ENCODE data around the gene CFAP77.

CFAP77 gene

GRCh38 chr9:132487980-132488535 lies 78.0 kb downstream of the CFAP77 start:
- no peak overlapping the region for H3K4me3 ChIP-seq (ENCODE audit: low read length)
- TF ChIP-seq CTCF (conservative IDR thresholded peaks at IDR 0.05; ENCODE audit: low read length): no peak
- DNase-seq (ENCODE audit: low read depth): no peak

GRCh38 chr9:132488626-132489025 lies 78.6 kb downstream of the CFAP77 start:
- no peak overlapping the region for H3K4me3 ChIP-seq (ENCODE audit: low read length)
- DNase-seq (ENCODE audit: low read depth): no peak
- no peak for TF ChIP-seq CTCF (conservative IDR thresholded peaks at IDR 0.05; ENCODE audit: low read length)

GRCh38 chr9:132489536-132489935 lies 79.5 kb downstream of the CFAP77 start:
- DNase-seq (ENCODE audit: low read depth): no peak
- no peak overlapping the region for H3K4me3 ChIP-seq (ENCODE audit: low read length)
- no peak for TF ChIP-seq CTCF (conservative IDR thresholded peaks at IDR 0.05; ENCODE audit: low read length)

GRCh38 chr9:132494857-132495256 lies 84.8 kb downstream of the CFAP77 start:
- H3K4me3 ChIP-seq (ENCODE audit: low read length): no peak overlapping the region
- TF ChIP-seq CTCF (conservative IDR thresholded peaks at IDR 0.05; ENCODE audit: low read length): no peak
- no peak for DNase-seq (ENCODE audit: low read depth)

GRCh38 chr9:132497731-132498130 lies 87.7 kb downstream of the CFAP77 start:
- no peak for TF ChIP-seq CTCF (conservative IDR thresholded peaks at IDR 0.05; ENCODE audit: low read length)
- H3K4me3 ChIP-seq (ENCODE audit: low read length): no peak overlapping the region
- DNase-seq (ENCODE audit: low read depth): no peak

- no peak for DNase-seq (ENCODE audit: low read depth)
- TF ChIP-seq CTCF (conservative IDR thresholded peaks at IDR 0.05; ENCODE audit: low read length): no peak
- H3K4me3 ChIP-seq (ENCODE audit: low read length): no peak overlapping the region
These were observed 88.7 kb downstream of the CFAP77 start for GRCh38 chr9:132498531-132499210.

- TF ChIP-seq CTCF (conservative IDR thresholded peaks at IDR 0.05; ENCODE audit: low read length): no peak
- no peak for DNase-seq (ENCODE audit: low read depth)
- H3K4me3 ChIP-seq (ENCODE audit: low read length): no peak overlapping the region
These were observed 89.2 kb downstream of the CFAP77 start for GRCh38 chr9:132499251-132499650.
